Femur (tissue), 1 donor: ENCODE data around the gene PLAAT1.

Experiments used
- DNase-seq: peaks from one replicate; pipeline ENCODE4 v3.0.0-alpha.2; 2017

PLAAT1 gene

GRCh38 chr3:193253986-193254660, 13.1 kb downstream of the PLAAT1 start:
- no peak for DNase-seq

- no peak for DNase-seq
Observed at GRCh38 chr3:193261970-193262369, 20.9 kb downstream of the PLAAT1 start.

DNA sequence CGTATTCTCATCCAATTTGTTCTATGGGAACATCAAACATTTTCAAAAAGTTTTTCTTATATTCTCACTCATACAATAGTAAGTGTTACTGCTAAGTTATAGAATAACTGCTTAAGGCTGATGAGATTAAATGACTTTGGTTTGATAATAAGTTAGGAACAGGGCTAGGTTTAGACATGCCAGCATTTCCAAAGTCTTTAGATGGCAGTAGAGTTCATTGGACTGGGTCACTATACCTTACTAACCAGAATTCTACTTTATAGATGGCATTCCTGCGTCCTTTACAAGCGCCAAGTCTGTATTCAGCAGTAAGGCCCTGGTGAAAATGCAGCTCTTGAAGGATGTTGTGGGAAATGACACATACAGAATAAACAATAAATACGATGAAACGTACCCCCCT, 21.7 kb downstream of the PLAAT1 start:
- no peak for DNase-seq

GRCh38 chr3:193269343-193270028, 28.5 kb downstream of the PLAAT1 start:
- DNase-seq = no peak

GRCh38 chr3:193270451-193270850, 29.4 kb downstream of the PLAAT1 start:
- no peak for DNase-seq

- DNase-seq = no peak
Observed at GRCh38 chr3:193271101-193271840, 30.2 kb downstream of the PLAAT1 start.

DNA sequence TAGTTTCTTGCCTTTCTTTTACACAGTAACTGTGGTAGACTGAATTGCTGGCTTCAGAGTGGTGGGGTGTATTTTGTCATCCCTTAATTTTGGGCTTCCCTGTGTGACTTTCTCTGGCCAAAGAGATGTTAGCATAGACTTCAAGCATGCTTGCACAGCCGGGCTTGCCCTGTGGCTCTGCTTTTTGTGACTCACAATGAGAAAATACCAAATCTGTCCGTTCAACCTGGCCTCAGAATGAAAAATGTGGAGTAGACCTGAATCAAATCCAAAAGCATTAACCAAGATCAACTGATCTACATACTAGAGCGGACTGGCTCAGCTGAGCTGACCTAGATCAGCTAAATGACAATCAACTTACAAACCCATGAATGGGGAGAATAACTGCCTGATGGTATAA, 51.4 kb downstream of the PLAAT1 start:
- no peak for DNase-seq

- DNase-seq = no peak
Observed at GRCh38 chr3:193295985-193296384, 55.0 kb downstream of the PLAAT1 start.

GRCh38 chr3:193297421-193297820, 56.4 kb downstream of the PLAAT1 start:
- DNase-seq = no peak

DNA sequence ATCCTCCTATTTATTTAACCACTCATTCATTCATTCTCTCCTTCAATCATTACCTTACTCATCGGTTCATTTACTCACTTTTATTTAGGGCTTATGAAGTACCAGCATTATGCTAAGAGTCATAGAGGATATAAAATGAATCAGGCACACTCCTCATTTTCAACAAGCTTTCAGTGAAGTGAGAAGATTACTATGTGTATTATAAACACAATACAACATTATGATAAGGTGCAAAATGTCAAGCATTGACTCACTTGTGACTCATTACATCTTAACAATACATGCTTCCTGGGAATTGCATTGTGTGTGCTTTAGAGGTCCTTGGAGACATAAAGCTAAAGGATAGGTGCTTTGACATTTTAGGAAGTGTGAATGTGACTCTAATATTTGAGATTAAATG, 60.4 kb downstream of the PLAAT1 start:
- no peak for DNase-seq

DNA sequence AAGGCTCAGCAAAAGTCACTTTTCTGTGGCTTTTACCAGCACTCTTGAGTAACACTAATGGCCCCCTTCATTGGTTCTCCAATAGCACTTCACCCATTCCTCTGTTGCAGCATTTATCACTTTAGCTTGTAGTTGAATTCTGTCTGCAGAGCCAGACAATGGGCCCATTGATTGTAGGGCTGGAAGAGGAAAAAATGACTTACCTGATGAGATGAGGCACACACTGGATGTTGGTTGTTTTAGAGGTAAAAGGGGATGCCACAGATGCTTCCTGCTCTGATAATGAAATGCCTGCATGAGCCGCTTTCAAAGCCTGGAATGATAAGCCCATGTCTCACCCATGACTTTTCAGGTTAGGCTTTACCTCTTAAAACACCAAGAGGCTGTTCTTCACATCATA, 64.3 kb downstream of the PLAAT1 start:
- no peak for DNase-seq

GRCh38 chr3:193310914-193311723, 70.1 kb downstream of the PLAAT1 start:
- DNase-seq = no peak

DNA sequence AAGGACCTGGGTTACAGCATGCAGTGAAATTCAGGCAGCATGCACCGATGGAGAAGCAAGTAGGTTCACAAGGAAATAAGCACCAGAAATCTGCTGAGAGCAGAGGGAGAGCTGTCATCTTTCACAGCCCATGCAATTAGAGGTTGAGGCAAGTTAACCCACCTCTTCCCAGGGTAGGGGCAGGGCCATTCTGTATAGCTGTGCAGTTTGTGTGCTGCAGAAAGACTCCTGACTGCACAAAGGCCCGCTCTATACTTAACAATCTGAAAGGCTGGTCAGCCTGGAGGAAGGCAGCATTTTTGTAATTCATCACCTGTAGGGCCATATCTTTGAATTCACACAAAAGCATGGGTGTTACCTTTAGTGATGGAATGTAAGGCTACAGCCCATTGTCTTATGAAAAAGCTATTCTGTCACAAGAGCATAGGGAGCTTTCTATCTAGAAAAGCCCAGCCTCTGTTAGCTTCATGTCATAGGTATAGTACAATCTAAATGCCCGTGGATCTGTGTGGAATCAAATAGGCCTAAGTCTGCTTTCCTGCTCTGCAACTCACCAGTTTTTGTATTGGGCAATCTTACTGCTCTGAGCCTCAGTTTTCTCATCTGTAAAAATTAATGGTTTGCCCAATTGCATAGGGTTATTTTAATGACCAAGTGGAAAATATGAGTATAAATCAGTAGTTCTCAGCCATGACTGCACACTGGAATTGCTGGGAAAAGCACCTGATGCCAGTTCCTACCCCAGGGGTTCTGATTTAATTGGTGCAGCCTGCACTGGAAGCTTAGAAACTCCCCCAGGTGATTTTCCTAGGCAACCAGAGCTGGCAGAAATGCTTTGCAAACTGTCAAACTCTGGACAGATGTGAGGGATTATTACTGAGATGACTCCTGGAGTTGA, 72.3 kb downstream of the PLAAT1 start:
- no peak for DNase-seq

GRCh38 chr3:193314161-193314560, 73.1 kb downstream of the PLAAT1 start:
- DNase-seq = no peak

DNA sequence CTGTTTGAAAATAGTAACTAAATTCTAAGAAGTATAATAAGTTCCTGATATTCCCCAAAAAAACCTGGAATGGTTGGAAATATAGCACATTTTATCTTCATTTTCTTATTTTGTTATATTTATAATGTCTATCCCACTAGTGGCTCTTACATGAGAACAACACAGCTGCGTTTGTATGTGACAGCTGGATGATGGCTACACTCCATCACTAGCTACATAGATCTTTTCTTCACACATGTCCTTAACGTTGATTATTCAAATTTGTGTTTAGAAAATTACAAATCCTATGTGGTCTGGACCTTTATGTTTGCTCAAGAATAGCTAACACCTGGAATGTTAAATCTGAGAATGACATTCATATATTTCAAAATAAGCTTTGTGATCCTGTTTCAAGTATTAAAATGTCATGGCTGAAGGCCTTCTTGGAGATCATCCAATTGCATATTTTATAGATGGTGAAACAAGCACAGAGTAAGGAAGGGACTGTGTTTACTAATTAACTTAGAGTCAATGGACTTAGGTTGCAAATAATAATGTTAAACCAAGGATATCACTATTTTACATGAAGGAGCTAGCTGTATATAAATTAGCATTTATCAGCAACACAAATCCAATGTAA, 76.8 kb downstream of the PLAAT1 start:
- no peak for DNase-seq
